IMR-90 (cell line): ENCODE measurements around the gene GCH1. TPM values are rescaled to one million over a fixed set of nuclear protein-coding genes. Genes with fewer than 3 reads are reported as not detected.

Experiments used
- ATAC-seq: fragments of 200-7000 bp; cut with Tn5 transposase; 2 replicates; pipeline ENCODE4 v1.9.1; 2020; ENCODE audit warnings: low read depth, mild to moderate bottlenecking, moderate library complexity
- BruUV-seq: library from RNA; stranded (reverse); fragments of 400-500 nt; replicated peaks from 2 replicates; lab custom pipeline; 2021; lab: Mats Ljungman, UMichigan
- CTCF ChIA-PET: fragments of 300-600 bp; formaldehyde crosslinking; extraction: SDS; loops from one replicate; lab custom pipeline; 2021; ENCODE audit warnings: antibody characterized with exemption; lab: Yijun Ruan, JAX
- POLR2A ChIA-PET: fragments of 300-600 bp; sonication (Branson Sonifier 250); formaldehyde crosslinking; loops from one replicate; lab custom pipeline; 2022; ENCODE audit warnings: antibody characterized with exemption; ENCODE audit not compliant: unreplicated experiment; lab: Charles Lee
- DNase-seq: peaks from one replicate; pipeline ENCODE4 v3.0.0; 2013
- H2AFZ ChIP-seq: replicated peaks from 2 replicates; pipeline ENCODE3; 2013; ENCODE audit warnings: low read length, mild to moderate bottlenecking; ENCODE audit not compliant: poor library complexity
- H2AK5ac ChIP-seq: 2 replicates; pipeline ENCODE4 v1.6.1; 2013; ENCODE audit warnings: low read depth, low read length, inconsistent platforms
- H2AK9ac ChIP-seq: replicated peaks from 2 replicates; pipeline ENCODE3; 2013; ENCODE audit warnings: mild to moderate bottlenecking, low read depth, low read length, moderate library complexity; ENCODE audit not compliant: poor library complexity
- H2BK120ac ChIP-seq: 2 replicates; pipeline ENCODE4 v1.6.1; 2013; ENCODE audit warnings: low read depth, low read length, inconsistent platforms
- H2BK15ac ChIP-seq: 3 replicates; pipeline ENCODE4 v1.6.1; 2013; ENCODE audit warnings: low read depth, low read length, inconsistent platforms
- H2BK20ac ChIP-seq: 2 replicates; pipeline ENCODE4 v1.6.1; 2013; ENCODE audit warnings: low read depth, mild to moderate bottlenecking, inconsistent platforms, low read length, moderate library complexity
- H2BK5ac ChIP-seq: 2 replicates; pipeline ENCODE4 v1.6.1; 2013; ENCODE audit warnings: mild to moderate bottlenecking, low read depth, low read length, inconsistent platforms; ENCODE audit not compliant: poor library complexity, severe bottlenecking
- H3K14ac ChIP-seq: replicated peaks from 2 replicates; pipeline ENCODE4 v1.6.1; 2013; ENCODE audit warnings: low read depth, low read length, inconsistent platforms
- H3K18ac ChIP-seq: 2 replicates; pipeline ENCODE4 v1.6.1; 2013; ENCODE audit warnings: low read depth, low read length, control low read depth
- H3K23ac ChIP-seq: 2 replicates; pipeline ENCODE4 v1.6.1; 2013; ENCODE audit warnings: low read depth, low read length, inconsistent platforms
- H3K27ac ChIP-seq: 2 replicates; pipeline ENCODE4 v1.5.1; 2013; ENCODE audit warnings: mild to moderate bottlenecking, control low read depth, low read length; ENCODE audit not compliant: insufficient read depth
- H3K27me3 ChIP-seq: 2 replicates; pipeline ENCODE4 v1.6.1; 2013; ENCODE audit warnings: low read length; ENCODE audit not compliant: control insufficient read depth, insufficient read depth
- H3K36me3 ChIP-seq: 2 replicates; pipeline ENCODE4 v1.6.1; 2013; ENCODE audit warnings: low read length, mixed read lengths; ENCODE audit not compliant: control insufficient read depth, insufficient read depth
- H3K4ac ChIP-seq: 2 replicates; pipeline ENCODE4 v1.6.1; 2013; ENCODE audit warnings: low read depth, low read length, inconsistent platforms
- H3K4me1 ChIP-seq: 2 replicates; pipeline ENCODE4 v1.6.1; 2013; ENCODE audit warnings: low read length, mixed read lengths; ENCODE audit not compliant: control insufficient read depth, insufficient read depth
- H3K4me2 ChIP-seq: 2 replicates; pipeline ENCODE4 v1.6.1; 2013; ENCODE audit warnings: low read depth, mild to moderate bottlenecking, control low read depth, low read length, moderate library complexity
- H3K4me3 ChIP-seq: 2 replicates; pipeline ENCODE4 v1.5.1; 2013; ENCODE audit warnings: low read depth, mild to moderate bottlenecking, control low read depth, low read length, moderate library complexity; ENCODE audit not compliant: insufficient read depth
- H3K56ac ChIP-seq: 2 replicates; pipeline ENCODE4 v1.6.1; 2013; ENCODE audit warnings: low read length, inconsistent platforms; ENCODE audit not compliant: insufficient read depth; ENCODE audit errors: extremely low read depth
- H3K79me1 ChIP-seq, 2 experiments: 2 replicates each; pipeline ENCODE4 v1.6.1; 2013; ENCODE audit warnings: low read length in 2 of 2, inconsistent platforms in 1 of 2, low read depth in 1 of 2
- H3K9ac ChIP-seq: 2 replicates; pipeline ENCODE4 v1.6.1; 2013; ENCODE audit warnings: low read depth, low read length, control low read depth
- H3K9me1 ChIP-seq: 2 replicates; pipeline ENCODE4 v1.6.1; 2013; ENCODE audit warnings: low read length, inconsistent platforms; ENCODE audit not compliant: insufficient read depth
- H3K9me3 ChIP-seq: 2 replicates; pipeline ENCODE4 v1.6.1; 2013; ENCODE audit warnings: low read length; ENCODE audit not compliant: control insufficient read depth, insufficient read depth
- H4K20me1 ChIP-seq: 2 replicates; pipeline ENCODE4 v1.6.1; 2013; ENCODE audit warnings: low read length, inconsistent platforms; ENCODE audit not compliant: insufficient read depth
- H4K5ac ChIP-seq: 2 replicates; pipeline ENCODE4 v1.6.1; 2013; ENCODE audit warnings: mild to moderate bottlenecking, low read depth, low read length, control low read depth
- H4K8ac ChIP-seq, 2 experiments: 2 replicates each; pipeline ENCODE4 v1.6.1; 2013; ENCODE audit warnings: low read depth in 2 of 2, low read length in 2 of 2, control low read depth in 1 of 2, inconsistent platforms in 1 of 2
- H4K91ac ChIP-seq: 2 replicates; pipeline ENCODE4 v1.6.1; 2013; ENCODE audit warnings: low read depth, low read length, inconsistent platforms; ENCODE audit not compliant: insufficient read depth
- CEBPB ChIP-seq: IDR thresholded peaks from 2 replicates; pipeline ENCODE4 v1.6.1; 2012; ENCODE audit warnings: low read depth, low read length, improper control_type of control experiment
- NFE2L2 ChIP-seq: fragments of 150-350 bp; IDR thresholded peaks from 2 replicates; pipeline ENCODE4 v1.6.1; 2016; ENCODE audit warnings: low read depth, mild to moderate bottlenecking, low read length
- POLR2A ChIP-seq: IDR thresholded peaks from 2 replicates; pipeline ENCODE4 v1.6.1; 2012; ENCODE audit warnings: mild to moderate bottlenecking, low read depth, low read length
- WGBS, 2 experiments: methylation state at CpG; one replicate each; pipeline versions ENCODE4 v1.1.5 to v1.1.7; 2013; ENCODE audit warnings: missing lambda C conversion rate in 2 of 2; ENCODE audit not compliant: insufficient read length in 1 of 2; ENCODE audit errors: extremely low coverage in 2 of 2; 5-methylcytosine and 5-hydroxymethylcytosine counted together
- dilution Hi-C: fragments of 300-500 bp; cut with HindIII; formaldehyde crosslinking; loops from one replicate; pipeline ENCODE4 v1.14.3; 2018; ENCODE audit warnings: low sequenced_read_pairs; ENCODE audit not compliant: unreplicated experiment
- in situ Hi-C: fragments of 300-500 bp; cut with MboI; formaldehyde crosslinking; loops from 3 replicates; pipeline ENCODE4 v1.14.3; 2019; ENCODE audit warnings: low sequenced_read_pairs, inconsistent platforms, mixed read lengths
- intact Hi-C: fragments of 100-400 bp; cut with micrococcal nuclease; formaldehyde crosslinking; loops from 2 replicates; pipeline ENCODE4 v1.10.0; 2022
- polyA plus RNA-seq, 3 experiments: library from polyadenylated mRNA; depleted of rRNA; stranded (reverse); fragments of >200 nt; gene quantifications; 2 replicates each; pipeline ENCODE4 v1.2.3, GENCODE V29; 2012; ENCODE audit warnings: low replicate concordance in 1 of 3
- total RNA-seq: library from RNA; depleted of rRNA; stranded (reverse); fragments of >200 nt; gene quantifications from 2 replicates; pipeline ENCODE4 v1.2.3, GENCODE V29; 2012

The GCH1 gene
- total and polyA plus RNA-seq, 2 of the 4 experiments (the other 2 are of a cell fraction): 0.54 to 0.74 TPM

- CTCF ChIA-PET: no interaction called here
- H2AFZ ChIP-seq: no peak overlapping the region
- in situ Hi-C loops (no loop called here), intact Hi-C loops (no loop called here), dilution Hi-C loops (no loop called here)
- H3K9me3 ChIP-seq: no peaks in the 10 kb centered on the region
- peaks cover 7% of the 10 kb centered on the region for H3K27me3 ChIP-seq
- no peaks in the 10 kb centered on the region for H4K20me1 ChIP-seq
- no peak for DNase-seq
- no peak overlapping the region for H4K5ac ChIP-seq
- H4K8ac ChIP-seq: no peak overlapping the region
- no peak overlapping the region for H2AK9ac ChIP-seq
- no peak overlapping the region for H2AK5ac ChIP-seq
- H3K4me1 ChIP-seq: no peaks in the 10 kb centered on the region
- WGBS, 2 experiments: no CpG with 5 or more reads among the region's 3 CpGs
- no peak overlapping the region for H2BK20ac ChIP-seq
- BruUV-seq: no TSS peak
- no peaks in the 10 kb centered on the region for H3K9me1 ChIP-seq
- H2BK15ac ChIP-seq: no peak overlapping the region
- ATAC-seq: no peak
- TF ChIP-seq CEBPB (no peak), POLR2A (no peak), NFE2L2 (no peak)
- no peak overlapping the region for H2BK120ac ChIP-seq
- no peaks in the 10 kb centered on the region for H3K79me1 ChIP-seq
- no peak overlapping the region for H3K23ac ChIP-seq
- no peak overlapping the region for H3K18ac ChIP-seq
- H3K56ac ChIP-seq: no peak overlapping the region
- no peak overlapping the region for H3K4ac ChIP-seq
- no peak overlapping the region for H3K27ac ChIP-seq
- no peak overlapping the region for H4K91ac ChIP-seq
- no peak overlapping the region for H3K4me3 ChIP-seq
- H2BK5ac ChIP-seq: no peak overlapping the region
- H3K14ac ChIP-seq: no peak overlapping the region
- no peak overlapping the region for H3K9ac ChIP-seq
- POLR2A ChIA-PET: no interaction called here
- H3K36me3 ChIP-seq: no peaks in the 10 kb centered on the region
- no peak overlapping the region for H3K4me2 ChIP-seq
Observed at GRCh38 chr14:54853339-54853738, 49.3 kb downstream of the GCH1 start.
